Measurements from ENCODE around the gene PHPT1. TPM values are rescaled to one million over a fixed set of nuclear protein-coding genes. Genes with fewer than 3 reads are reported as not detected.

PHPT1 gene
- total and polyA plus RNA-seq, 2 of the 13 experiments (the other 11 are each of a cell fraction or from before 2014, with no cell fraction given): 189 to 192 TPM

DNA sequence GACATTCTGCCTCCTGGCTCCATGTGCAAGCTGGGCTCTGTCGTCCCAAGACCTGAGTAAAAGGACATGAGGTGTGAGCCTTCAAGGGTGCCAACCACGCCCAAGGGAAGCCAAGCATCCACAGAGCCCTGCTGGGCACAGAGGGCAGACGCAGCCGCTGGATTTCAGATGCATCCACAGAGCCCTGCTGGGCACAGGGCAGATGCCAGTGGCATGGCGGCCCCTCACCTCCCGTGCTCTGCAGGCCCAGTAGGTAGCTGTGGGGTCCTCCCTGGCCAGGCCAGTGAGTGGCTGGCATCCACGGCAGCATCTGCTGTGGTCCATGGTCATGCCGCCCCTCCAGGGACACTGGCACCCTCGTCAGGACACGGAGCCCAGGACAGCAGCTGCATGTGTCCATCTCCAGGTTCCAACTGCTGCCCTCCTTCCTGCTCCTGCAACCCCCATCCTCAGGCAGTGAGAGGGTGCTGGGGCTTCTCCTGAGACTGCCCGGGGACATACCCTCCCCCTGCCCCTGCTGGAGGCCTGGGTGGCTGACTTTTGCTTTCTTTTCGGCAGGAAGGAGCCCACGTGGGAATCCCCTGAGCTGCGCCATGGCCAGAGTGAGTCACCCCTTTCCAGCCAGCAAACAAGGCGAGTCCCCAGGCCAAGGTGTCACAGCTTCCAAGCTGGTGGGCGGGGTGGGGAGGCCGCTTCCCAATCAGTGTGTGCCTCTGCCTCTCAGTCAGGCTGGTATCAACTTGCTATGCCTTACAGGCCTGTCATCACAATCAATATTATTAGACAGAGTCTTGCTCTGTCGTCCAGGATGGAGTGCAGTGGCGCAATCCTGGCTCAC is 33.1 kb downstream of the PHPT1 start (continued):
- TF ChIP-seq NFIB (CRISPR knock-in tag; IDR thresholded peaks at IDR 0.05; ENCODE audit: borderline replicate concordance): no peak
- no peak for TF ChIP-seq TRIM24 (CRISPR knock-in tag; IDR thresholded peaks at IDR 0.05)
- peak; percentile 64; the same call in 1 of the 2 replicates for TF ChIP-seq TFAP4 (IDR thresholded peaks at IDR 0.05; ENCODE audit: borderline replicate concordance, low read depth)
- TF ChIP-seq ZNF180 (CRISPR knock-in tag; IDR thresholded peaks at IDR 0.05; ENCODE audit: borderline replicate concordance, low read depth): no peak
- TF ChIP-seq GMEB1 (CRISPR knock-in tag; IDR thresholded peaks at IDR 0.05; ENCODE audit: borderline replicate concordance): peak; percentile 66; the same call in 1 of the 2 replicates
- TF ChIP-seq, protein P1, sequence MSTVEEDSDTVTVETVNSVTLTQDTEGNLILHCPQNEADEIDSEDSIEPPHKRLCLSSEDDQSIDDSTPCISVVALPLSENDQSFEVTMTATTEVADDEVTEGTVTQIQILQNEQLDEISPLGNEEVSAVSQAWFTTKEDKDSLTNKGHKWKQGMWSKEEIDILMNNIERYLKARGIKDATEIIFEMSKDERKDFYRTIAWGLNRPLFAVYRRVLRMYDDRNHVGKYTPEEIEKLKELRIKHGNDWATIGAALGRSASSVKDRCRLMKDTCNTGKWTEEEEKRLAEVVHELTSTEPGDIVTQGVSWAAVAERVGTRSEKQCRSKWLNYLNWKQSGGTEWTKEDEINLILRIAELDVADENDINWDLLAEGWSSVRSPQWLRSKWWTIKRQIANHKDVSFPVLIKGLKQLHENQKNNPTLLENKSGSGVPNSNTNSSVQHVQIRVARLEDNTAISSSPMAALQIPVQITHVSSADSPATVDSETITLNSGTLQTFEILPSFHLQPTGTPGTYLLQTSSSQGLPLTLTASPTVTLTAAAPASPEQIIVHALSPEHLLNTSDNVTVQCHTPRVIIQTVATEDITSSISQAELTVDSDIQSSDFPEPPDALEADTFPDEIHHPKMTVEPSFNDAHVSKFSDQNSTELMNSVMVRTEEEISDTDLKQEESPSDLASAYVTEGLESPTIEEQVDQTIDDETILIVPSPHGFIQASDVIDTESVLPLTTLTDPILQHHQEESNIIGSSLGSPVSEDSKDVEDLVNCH (CRISPR knock-in tag; IDR thresholded peaks at IDR 0.05): 0 out of 2 replicates have a peak, but pooled peaks have one; percentile 37
- TF ChIP-seq, protein P2, sequence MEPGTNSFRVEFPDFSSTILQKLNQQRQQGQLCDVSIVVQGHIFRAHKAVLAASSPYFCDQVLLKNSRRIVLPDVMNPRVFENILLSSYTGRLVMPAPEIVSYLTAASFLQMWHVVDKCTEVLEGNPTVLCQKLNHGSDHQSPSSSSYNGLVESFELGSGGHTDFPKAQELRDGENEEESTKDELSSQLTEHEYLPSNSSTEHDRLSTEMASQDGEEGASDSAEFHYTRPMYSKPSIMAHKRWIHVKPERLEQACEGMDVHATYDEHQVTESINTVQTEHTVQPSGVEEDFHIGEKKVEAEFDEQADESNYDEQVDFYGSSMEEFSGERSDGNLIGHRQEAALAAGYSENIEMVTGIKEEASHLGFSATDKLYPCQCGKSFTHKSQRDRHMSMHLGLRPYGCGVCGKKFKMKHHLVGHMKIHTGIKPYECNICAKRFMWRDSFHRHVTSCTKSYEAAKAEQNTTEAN (CRISPR knock-in tag; conservative IDR thresholded peaks at IDR 0.05): no peak
- no peak; the same call in 1 of the 2 replicates for TF ChIP-seq CREBL2 (CRISPR knock-in tag; IDR thresholded peaks at IDR 0.05; ENCODE audit: borderline replicate concordance)
- TF ChIP-seq ZNF460 (CRISPR knock-in tag; IDR thresholded peaks at IDR 0.05; ENCODE audit: borderline replicate concordance): peak; percentile 43; the same call in 1 of the 2 replicates
- no peak for TF ChIP-seq ZNF652 (CRISPR knock-in tag; IDR thresholded peaks at IDR 0.05; ENCODE audit: borderline replicate concordance, low read depth)
- TF ChIP-seq, protein P3, sequence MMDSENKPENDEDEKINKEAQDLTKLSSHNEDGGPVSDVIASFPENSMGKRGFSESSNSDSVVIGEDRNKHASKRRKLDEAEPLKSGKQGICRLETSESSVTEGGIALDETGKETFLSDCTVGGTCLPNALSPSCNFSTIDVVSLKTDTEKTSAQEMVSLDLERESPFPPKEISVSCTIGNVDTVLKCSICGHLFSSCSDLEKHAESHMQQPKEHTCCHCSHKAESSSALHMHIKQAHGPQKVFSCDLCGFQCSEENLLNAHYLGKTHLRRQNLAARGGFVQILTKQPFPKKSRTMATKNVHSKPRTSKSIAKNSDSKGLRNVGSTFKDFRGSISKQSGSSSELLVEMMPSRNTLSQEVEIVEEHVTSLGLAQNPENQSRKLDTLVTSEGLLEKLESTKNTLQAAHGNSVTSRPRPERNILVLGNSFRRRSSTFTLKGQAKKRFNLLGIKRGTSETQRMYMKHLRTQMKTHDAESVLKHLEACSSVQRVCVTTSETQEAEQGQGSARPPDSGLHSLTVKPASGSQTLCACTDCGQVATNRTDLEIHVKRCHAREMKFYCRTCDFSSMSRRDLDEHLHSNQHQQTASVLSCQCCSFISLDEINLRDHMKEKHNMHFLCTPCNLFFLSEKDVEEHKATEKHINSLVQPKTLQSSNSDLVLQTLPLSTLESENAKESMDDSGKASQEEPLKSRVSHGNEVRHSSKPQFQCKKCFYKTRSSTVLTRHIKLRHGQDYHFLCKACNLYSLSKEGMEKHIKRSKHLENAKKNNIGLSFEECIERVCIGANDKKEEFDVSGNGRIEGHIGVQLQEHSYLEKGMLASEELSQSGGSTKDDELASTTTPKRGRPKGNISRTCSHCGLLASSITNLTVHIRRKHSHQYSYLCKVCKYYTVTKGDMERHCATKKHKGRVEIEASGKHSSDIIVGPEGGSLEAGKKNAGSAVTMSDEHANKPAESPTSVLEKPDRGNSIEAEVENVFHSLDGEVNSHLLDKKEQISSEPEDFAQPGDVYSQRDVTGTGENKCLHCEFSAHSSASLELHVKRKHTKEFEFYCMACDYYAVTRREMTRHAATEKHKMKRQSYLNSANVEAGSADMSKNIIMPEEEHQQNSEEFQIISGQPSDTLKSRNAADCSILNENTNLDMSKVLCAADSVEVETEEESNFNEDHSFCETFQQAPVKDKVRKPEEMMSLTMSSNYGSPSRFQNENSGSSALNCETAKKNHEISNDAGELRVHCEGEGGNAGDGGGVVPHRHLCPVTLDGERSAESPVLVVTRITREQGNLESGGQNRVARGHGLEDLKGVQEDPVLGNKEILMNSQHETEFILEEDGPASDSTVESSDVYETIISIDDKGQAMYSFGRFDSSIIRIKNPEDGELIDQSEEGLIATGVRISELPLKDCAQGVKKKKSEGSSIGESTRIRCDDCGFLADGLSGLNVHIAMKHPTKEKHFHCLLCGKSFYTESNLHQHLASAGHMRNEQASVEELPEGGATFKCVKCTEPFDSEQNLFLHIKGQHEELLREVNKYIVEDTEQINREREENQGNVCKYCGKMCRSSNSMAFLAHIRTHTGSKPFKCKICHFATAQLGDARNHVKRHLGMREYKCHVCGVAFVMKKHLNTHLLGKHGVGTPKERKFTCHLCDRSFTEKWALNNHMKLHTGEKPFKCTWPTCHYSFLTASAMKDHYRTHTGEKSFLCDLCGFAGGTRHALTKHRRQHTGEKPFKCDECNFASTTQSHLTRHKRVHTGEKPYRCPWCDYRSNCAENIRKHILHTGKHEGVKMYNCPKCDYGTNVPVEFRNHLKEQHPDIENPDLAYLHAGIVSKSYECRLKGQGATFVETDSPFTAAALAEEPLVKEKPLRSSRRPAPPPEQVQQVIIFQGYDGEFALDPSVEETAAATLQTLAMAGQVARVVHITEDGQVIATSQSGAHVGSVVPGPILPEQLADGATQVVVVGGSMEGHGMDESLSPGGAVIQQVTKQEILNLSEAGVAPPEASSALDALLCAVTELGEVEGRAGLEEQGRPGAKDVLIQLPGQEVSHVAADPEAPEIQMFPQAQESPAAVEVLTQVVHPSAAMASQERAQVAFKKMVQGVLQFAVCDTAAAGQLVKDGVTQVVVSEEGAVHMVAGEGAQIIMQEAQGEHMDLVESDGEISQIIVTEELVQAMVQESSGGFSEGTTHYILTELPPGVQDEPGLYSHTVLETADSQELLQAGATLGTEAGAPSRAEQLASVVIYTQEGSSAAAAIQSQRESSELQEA (CRISPR knock-in tag; IDR thresholded peaks at IDR 0.05; ENCODE audit: not compliant biosample characterization): peak; percentile 37

Measured in HepG2 (cell line).